Measurements from ENCODE around the gene CSPG4. TPM values are rescaled to one million over a fixed set of nuclear protein-coding genes. Genes with fewer than 3 reads are reported as not detected.
"Not testable (repeated sequence)": the region's sequence is repeated elsewhere in the genome, so short reads cannot be mapped to it uniquely, and the experiment has no call there.

CSPG4 gene
- total RNA-seq, 1 experiment from 2014 or later = 0.20 TPM

- no peaks in the 10 kb centered on the region for H3K27me3 ChIP-seq (replicated peaks; ENCODE audit: control insufficient read depth, insufficient read depth, low read length)
- no peaks in the 10 kb centered on the region for H3K9me3 ChIP-seq
- ChIA-PET CTCF (no interaction called here), POLR2A (interaction anchor here (0.6 kb wide), 1 partner anchor 18 kb away, joined by 4 read pairs; no protein-coding TSS in a partner anchor)
- peak overlapping the region; percentile 97 for H3K27ac Mint-ChIP-seq (ENCODE audit: unreplicated experiment)
- no peaks in the 10 kb centered on the region for H3K27me3 Mint-ChIP-seq (ENCODE audit: insufficient read depth, unreplicated experiment)
- no peaks in the 10 kb centered on the region for H3K9me3 Mint-ChIP-seq (ENCODE audit: unreplicated experiment)
- TSS peak; percentile 86 for BruUV-seq (replicated peaks)
- H3K4me3 Mint-ChIP-seq (ENCODE audit: unreplicated experiment) = peak overlapping the region; percentile 96
- intact Hi-C loops (cut with micrococcal nuclease; ENCODE audit: unreplicated experiment) = loop anchor here (1.0 to 5.0 kb wide), 2 partner anchors 20 to 44 kb away; no protein-coding TSS in a partner anchor
- peak overlapping the region; percentile 50 for H3K4me3 ChIP-seq (ENCODE audit: low read depth, low read length)
- peak in 1 of 2 experiments; percentile 32 for TF ChIP-seq CTCF (IDR thresholded peaks at IDR 0.05; ENCODE audit: insufficient read depth in 1 of 2, low read depth in 1 of 2, low read length in 1 of 2, severe bottlenecking in 1 of 2, unreplicated experiment in 1 of 2)
- H3K36me3 Mint-ChIP-seq (ENCODE audit: insufficient read depth, unreplicated experiment) = peaks cover 4% of the 10 kb centered on the region
- peaks cover 8% of the 10 kb centered on the region; the same call in 1 of the 2 replicates for H3K4me1 ChIP-seq
- peak; percentile 91 to 93 for DNase-seq
- peaks cover 6% of the 10 kb centered on the region for H3K4me1 Mint-ChIP-seq (ENCODE audit: low read depth, unreplicated experiment)
- no peaks in the 10 kb centered on the region for H3K36me3 ChIP-seq (ENCODE audit: control insufficient read depth, insufficient read depth, low read length)
These were observed 45.6 kb upstream of the CSPG4 start for GRCh38 chr15:75758071-75758872.

- H3K4me1 Mint-ChIP-seq (ENCODE audit: low read depth, unreplicated experiment); CTCF ChIA-PET: not testable (repeated sequence)
These were observed 42.2 kb upstream of the CSPG4 start for GRCh38 chr15:75754871-75755270.

DNA sequence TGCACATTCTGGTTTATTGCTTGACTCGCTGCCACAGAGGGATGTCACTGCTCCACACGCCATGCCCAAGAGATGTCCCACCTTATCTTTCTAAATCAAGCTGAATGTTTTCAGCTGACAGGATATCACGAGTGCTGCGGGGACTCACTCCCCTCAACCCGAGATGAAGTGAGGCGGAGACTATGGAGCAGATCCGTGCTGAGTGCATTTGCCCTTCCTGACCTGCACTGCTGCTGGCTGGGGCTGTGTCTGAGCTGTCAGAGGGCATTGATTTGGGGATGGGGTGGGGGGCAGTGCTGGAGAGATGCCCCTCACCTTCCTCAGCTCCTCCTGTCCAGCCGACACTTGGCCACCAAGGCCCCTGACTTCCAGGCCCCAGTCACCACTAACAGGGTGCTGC lies 40.5 kb upstream of the CSPG4 start:
- Mint-ChIP-seq H3K9me3 (ENCODE audit: unreplicated experiment) (no peaks in the 10 kb centered on the region), H3K27ac (ENCODE audit: unreplicated experiment) (no peak overlapping the region), H3K36me3 (ENCODE audit: insufficient read depth, unreplicated experiment) (peaks cover 1% of the 10 kb centered on the region), H3K27me3 (ENCODE audit: insufficient read depth, unreplicated experiment) (no peaks in the 10 kb centered on the region), H3K4me1 (ENCODE audit: low read depth, unreplicated experiment) (peaks cover 3% of the 10 kb centered on the region), H3K4me3 (ENCODE audit: unreplicated experiment) (no peak overlapping the region)
- H3K27me3 ChIP-seq (replicated peaks; ENCODE audit: control insufficient read depth, insufficient read depth, low read length) = no peaks in the 10 kb centered on the region
- POLR2A ChIA-PET = no interaction called here
- TF ChIP-seq CTCF (IDR thresholded peaks at IDR 0.05; ENCODE audit: insufficient read depth in 1 of 2, low read depth in 1 of 2, low read length in 1 of 2, severe bottlenecking in 1 of 2, unreplicated experiment in 1 of 2) = no peak
- DNase-seq = no peak
- BruUV-seq (replicated peaks) = no TSS peak
- no peaks in the 10 kb centered on the region for H3K9me3 ChIP-seq
- intact Hi-C loops (cut with micrococcal nuclease; ENCODE audit: unreplicated experiment) = no loop called here
- CTCF ChIA-PET = interaction anchor here (0.9 to 1.8 kb wide), 2 partner anchors 49 to 57 kb away, joined by 4 to 6 read pairs; no protein-coding TSS in a partner anchor
- no peak overlapping the region for H3K4me3 ChIP-seq (ENCODE audit: low read depth, low read length)
- 0 out of 2 replicates have a peak, but pooled peaks cover 5% of the 10 kb centered on the region for H3K4me1 ChIP-seq
- no peaks in the 10 kb centered on the region for H3K36me3 ChIP-seq (ENCODE audit: control insufficient read depth, insufficient read depth, low read length)

More at GRCh38 chr15:75754871-75755270, 42.2 kb upstream of the CSPG4 start:
- H3K4me1 ChIP-seq; H3K4me3 ChIP-seq (ENCODE audit: low read depth, low read length); BruUV-seq (replicated peaks); H3K27me3 ChIP-seq (replicated peaks; ENCODE audit: control insufficient read depth, insufficient read depth, low read length); H3K4me3 Mint-ChIP-seq (ENCODE audit: unreplicated experiment); H3K27ac Mint-ChIP-seq (ENCODE audit: unreplicated experiment); H3K9me3 Mint-ChIP-seq (ENCODE audit: unreplicated experiment); H3K27me3 Mint-ChIP-seq (ENCODE audit: insufficient read depth, unreplicated experiment); POLR2A ChIA-PET; H3K36me3 Mint-ChIP-seq (ENCODE audit: insufficient read depth, unreplicated experiment); H3K9me3 ChIP-seq; H3K36me3 ChIP-seq (ENCODE audit: control insufficient read depth, insufficient read depth, low read length); DNase-seq: not testable (repeated sequence)
- intact Hi-C loops (cut with micrococcal nuclease; ENCODE audit: unreplicated experiment) = loop anchor here (5.0 kb wide), 1 partner anchor 47 kb away; no protein-coding TSS in a partner anchor
